HFFc6 (cell line): ENCODE data around the gene DNAH14. TPM values are rescaled to one million over a fixed set of nuclear protein-coding genes. Genes with fewer than 3 reads are reported as not detected.

Experiments
- DNase-seq: peaks from one replicate; pipeline ENCODE4 v3.0.0-alpha.2; 2018
- H3K27ac Mint-ChIP-seq: 2 replicates; pipeline ENCODE4 v1.8.0; 2020; ENCODE audit warnings: mild to moderate bottlenecking, mixed read lengths
- H3K27me3 Mint-ChIP-seq: 2 replicates; pipeline ENCODE4 v1.8.0; 2021; ENCODE audit warnings: mild to moderate bottlenecking, moderate library complexity, mixed read lengths; ENCODE audit not compliant: insufficient read depth
- H3K36me3 Mint-ChIP-seq: 2 replicates; pipeline ENCODE4 v1.8.0; 2021; ENCODE audit warnings: low read depth, mixed read lengths
- H3K4me1 Mint-ChIP-seq: 2 replicates; pipeline ENCODE4 v1.8.0; 2020; ENCODE audit warnings: low read depth, mixed read lengths
- H3K4me3 Mint-ChIP-seq: 2 replicates; pipeline ENCODE4 v1.8.0; 2020; ENCODE audit warnings: mild to moderate bottlenecking, moderate library complexity, mixed read lengths
- H3K9me3 Mint-ChIP-seq: 2 replicates; pipeline ENCODE4 v1.8.0; 2020; ENCODE audit warnings: mild to moderate bottlenecking, mixed read lengths
- total RNA-seq, 6 experiments: library from RNA; stranded (reverse); fragmentation: NEBNext Ultra II Directional; extraction: Animal tissue kit (Norgen Biotek cat#: 25700); gene quantifications; 2 replicates in 1 of 6; 3 replicates in 5 of 6; pipeline ENCODE4 v1.2.3, GENCODE V29; 2021
- TF ChIP-seq, protein P1 (sequence below): fragments of 200-600 bp; sonication (generic); IDR thresholded peaks from 2 replicates; pipeline ENCODE4 v1.5.0; 2021; ENCODE audit warnings: antibody characterized with exemption, mild to moderate bottlenecking

The DNAH14 gene
- total RNA-seq, 6 experiments from 2014 or later: 6.0 to 8.4 (median 6.9) TPM

DNA sequence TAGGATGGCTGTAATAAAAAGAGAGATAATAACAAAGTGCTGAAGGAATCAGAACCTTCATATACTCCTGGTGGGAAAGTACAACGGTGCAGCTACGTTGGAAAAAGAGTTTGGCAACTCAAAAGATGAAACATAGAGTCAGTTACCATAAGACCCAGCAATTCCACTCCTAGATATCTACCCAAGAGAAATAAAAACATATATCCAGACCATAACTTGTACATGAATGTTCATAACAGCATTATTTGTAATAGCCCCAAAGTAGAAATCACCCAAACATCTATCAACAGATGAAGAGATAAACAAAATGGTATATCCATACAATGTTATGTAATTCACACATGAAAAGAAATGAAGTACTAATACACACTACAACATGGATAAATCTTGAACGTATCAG is 30.5 kb upstream of the DNAH14 start:
- DNase-seq: no peak
- Mint-ChIP-seq H3K36me3 (no peaks in the 10 kb centered on the region), H3K4me3 (no peak overlapping the region), H3K27ac (no peak overlapping the region), H3K9me3 (peaks cover 4% of the 10 kb centered on the region; the same call in 1 of the 2 replicates), H3K27me3 (peaks cover 9% of the 10 kb centered on the region; the same call in 1 of the 2 replicates), H3K4me1 (no peaks in the 10 kb centered on the region)
- TF ChIP-seq, protein P1, sequence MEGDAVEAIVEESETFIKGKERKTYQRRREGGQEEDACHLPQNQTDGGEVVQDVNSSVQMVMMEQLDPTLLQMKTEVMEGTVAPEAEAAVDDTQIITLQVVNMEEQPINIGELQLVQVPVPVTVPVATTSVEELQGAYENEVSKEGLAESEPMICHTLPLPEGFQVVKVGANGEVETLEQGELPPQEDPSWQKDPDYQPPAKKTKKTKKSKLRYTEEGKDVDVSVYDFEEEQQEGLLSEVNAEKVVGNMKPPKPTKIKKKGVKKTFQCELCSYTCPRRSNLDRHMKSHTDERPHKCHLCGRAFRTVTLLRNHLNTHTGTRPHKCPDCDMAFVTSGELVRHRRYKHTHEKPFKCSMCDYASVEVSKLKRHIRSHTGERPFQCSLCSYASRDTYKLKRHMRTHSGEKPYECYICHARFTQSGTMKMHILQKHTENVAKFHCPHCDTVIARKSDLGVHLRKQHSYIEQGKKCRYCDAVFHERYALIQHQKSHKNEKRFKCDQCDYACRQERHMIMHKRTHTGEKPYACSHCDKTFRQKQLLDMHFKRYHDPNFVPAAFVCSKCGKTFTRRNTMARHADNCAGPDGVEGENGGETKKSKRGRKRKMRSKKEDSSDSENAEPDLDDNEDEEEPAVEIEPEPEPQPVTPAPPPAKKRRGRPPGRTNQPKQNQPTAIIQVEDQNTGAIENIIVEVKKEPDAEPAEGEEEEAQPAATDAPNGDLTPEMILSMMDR: no peak

DNA sequence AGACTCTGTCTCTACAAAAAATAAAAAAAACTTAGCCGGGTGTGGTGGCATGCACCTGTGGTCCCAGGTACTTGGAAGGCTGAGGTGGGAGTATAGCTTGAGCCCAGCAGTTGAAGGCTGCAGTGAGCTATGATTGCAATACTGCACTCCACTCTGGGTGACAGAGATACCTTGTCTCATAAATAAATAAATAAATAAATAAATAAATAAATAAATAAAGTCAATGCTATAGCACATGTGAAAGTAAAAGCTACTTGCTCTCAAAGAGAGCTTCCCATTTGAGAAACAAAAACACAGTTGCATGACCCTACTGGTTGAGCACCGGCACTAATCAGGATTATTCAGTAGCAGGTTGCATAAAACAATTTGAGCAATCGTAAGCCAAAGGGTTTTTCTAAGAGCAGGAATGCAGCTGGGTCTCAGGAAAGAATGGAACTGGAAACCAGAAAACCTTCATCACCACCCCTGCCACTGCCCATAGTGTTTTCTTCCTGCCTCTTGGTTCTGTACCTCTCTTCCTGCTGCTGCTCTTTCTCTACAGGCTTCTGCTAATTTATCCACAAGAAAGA is 29.3 kb upstream of the DNAH14 start:
- TF ChIP-seq, protein P1: no peak
- no peak overlapping the region for H3K4me3 Mint-ChIP-seq
- no peak for DNase-seq
- H3K4me1 Mint-ChIP-seq: no peaks in the 10 kb centered on the region
- peaks cover 4% of the 10 kb centered on the region; the same call in 1 of the 2 replicates for H3K9me3 Mint-ChIP-seq
- no peaks in the 10 kb centered on the region for H3K36me3 Mint-ChIP-seq
- no peak overlapping the region for H3K27ac Mint-ChIP-seq
- H3K27me3 Mint-ChIP-seq: peaks cover 9% of the 10 kb centered on the region; the same call in 1 of the 2 replicates

DNA sequence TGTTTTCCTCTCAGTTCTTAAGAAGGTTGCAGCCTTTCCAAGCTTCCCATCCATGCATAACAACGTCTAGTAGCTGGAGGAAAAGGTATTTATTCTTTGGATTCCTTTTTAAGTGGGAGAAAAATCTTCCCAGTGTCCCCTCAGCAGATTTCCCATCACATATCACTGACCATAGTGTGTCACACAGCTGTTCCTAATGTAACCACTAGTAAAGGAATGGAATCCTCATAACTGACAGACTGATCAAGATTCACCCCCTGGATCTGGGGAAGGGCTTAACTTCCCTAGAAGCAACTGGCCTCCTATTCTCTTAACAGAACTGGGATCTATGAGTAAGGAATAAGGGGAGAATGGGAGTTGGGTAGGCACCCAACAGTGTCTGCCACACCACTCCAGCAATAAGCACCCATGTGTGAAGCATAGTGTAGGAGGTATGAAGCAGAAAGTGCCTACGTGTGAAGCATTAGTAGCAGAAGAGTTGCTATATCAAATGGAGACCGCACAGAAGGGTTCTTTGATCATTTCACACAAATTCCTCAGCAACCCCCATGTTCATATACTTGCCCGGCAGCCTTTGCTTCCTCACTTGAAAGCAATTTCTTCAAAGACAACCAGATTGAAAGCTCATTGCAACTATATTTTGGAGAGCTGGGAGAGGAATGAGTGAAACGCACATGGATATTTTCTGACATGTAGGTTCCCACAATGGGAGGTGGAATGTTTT is 28.2 kb upstream of the DNAH14 start:
- Mint-ChIP-seq H3K27me3 (peaks cover 12% of the 10 kb centered on the region; the same call in 1 of the 2 replicates), H3K9me3 (peaks cover 4% of the 10 kb centered on the region; the same call in 1 of the 2 replicates), H3K36me3 (no peaks in the 10 kb centered on the region), H3K4me1 (no peaks in the 10 kb centered on the region), H3K4me3 (no peak overlapping the region), H3K27ac (no peak overlapping the region)
- TF ChIP-seq, protein P1: no peak
- no peak for DNase-seq

DNA sequence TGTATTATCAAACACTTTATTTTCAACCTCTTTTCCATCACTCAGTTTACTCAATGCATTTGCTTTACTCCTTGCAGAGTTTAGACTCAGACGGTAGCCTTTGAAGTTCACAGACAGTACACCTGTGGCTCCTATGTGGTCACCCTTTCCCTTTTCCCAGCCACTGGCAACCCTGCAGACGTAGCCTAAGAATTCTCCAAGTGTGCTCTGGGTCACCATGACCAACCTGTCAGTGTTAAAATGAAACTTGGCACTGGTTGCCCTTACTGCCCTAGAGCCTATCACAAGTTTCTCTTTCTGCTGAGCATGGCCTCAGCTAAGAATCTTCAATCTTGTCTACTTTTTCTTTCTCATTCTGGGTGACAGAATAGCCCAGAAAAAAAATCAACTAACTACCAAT is 25.5 kb upstream of the DNAH14 start:
- no peak for DNase-seq
- TF ChIP-seq, protein P1: no peak
- Mint-ChIP-seq H3K27ac (no peak overlapping the region), H3K9me3 (no peaks in the 10 kb centered on the region), H3K4me1 (no peaks in the 10 kb centered on the region), H3K27me3 (peaks cover 10% of the 10 kb centered on the region; the same call in 1 of the 2 replicates), H3K36me3 (no peaks in the 10 kb centered on the region), H3K4me3 (no peak overlapping the region)

DNA sequence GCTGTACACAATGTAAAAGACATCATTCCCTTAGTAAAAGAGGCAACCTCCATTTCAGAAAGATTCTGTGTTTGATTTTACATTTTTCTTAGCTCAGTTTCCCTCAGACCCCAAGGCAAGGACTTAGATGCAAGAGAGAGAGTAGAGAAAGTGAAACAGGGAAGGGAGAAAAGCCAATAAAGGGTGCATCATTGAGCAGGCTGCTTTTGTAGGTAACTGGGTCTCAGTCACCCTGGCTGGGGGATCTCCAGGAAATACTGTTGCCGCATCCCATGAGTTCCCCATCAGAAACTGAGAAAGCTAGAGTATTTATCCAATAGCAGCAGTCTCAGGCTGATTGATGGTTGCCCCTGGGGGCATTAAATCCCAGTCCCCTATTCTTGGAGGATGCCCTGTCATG is 23.1 kb upstream of the DNAH14 start:
- Mint-ChIP-seq H3K9me3 (peaks cover 11% of the 10 kb centered on the region), H3K27me3 (peaks cover 5% of the 10 kb centered on the region; the same call in 1 of the 2 replicates)

More for the DNA sequence above, 23.1 kb upstream of the DNAH14 start:
- no peak overlapping the region for H3K4me3 Mint-ChIP-seq
- DNase-seq: no peak
- H3K27ac Mint-ChIP-seq: no peak overlapping the region
- H3K4me1 Mint-ChIP-seq: no peaks in the 10 kb centered on the region
- TF ChIP-seq, protein P1: no peak
- H3K36me3 Mint-ChIP-seq: peaks cover 7% of the 10 kb centered on the region
